D721Med (cell line): ENCODE data around the gene GATA6.

Experiments used
- DNase-seq: peaks from one replicate; pipeline ENCODE4 v3.0.0; 2011; ENCODE audit warnings: low spot score; ENCODE audit not compliant: insufficient read length
- FAIRE-seq: peaks from 2 replicates; lab custom pipeline; 2011; peaks lifted over from hg19 to GRCh38; lab: Jason Lieb, UNC
- TF ChIP-seq, protein P1 (sequence below): IDR thresholded peaks from 2 replicates; pipeline ENCODE4 v1.5.1; 2012; ENCODE audit warnings: mild to moderate bottlenecking, control low read depth; ENCODE audit not compliant: insufficient read depth; ENCODE audit errors: missing control alignments

Gene GATA6

DNA sequence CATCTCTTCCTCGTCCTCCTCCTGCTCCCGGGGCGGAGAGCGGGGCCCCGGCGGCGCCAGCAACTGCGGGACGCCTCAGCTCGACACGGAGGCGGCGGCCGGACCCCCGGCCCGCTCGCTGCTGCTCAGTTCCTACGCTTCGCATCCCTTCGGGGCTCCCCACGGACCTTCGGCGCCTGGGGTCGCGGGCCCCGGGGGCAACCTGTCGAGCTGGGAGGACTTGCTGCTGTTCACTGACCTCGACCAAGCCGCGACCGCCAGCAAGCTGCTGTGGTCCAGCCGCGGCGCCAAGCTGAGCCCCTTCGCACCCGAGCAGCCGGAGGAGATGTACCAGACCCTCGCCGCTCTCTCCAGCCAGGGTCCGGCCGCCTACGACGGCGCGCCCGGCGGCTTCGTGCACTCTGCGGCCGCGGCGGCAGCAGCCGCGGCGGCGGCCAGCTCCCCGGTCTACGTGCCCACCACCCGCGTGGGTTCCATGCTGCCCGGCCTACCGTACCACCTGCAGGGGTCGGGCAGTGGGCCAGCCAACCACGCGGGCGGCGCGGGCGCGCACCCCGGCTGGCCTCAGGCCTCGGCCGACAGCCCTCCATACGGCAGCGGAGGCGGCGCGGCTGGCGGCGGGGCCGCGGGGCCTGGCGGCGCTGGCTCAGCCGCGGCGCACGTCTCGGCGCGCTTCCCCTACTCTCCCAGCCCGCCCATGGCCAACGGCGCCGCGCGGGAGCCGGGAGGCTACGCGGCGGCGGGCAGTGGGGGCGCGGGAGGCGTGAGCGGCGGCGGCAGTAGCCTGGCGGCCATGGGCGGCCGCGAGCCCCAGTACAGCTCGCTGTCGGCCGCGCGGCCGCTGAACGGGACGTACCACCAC is 2.1 kb downstream of the GATA6 start:
- FAIRE-seq (no peak), DNase-seq (no peak)
- TF ChIP-seq, protein P1, sequence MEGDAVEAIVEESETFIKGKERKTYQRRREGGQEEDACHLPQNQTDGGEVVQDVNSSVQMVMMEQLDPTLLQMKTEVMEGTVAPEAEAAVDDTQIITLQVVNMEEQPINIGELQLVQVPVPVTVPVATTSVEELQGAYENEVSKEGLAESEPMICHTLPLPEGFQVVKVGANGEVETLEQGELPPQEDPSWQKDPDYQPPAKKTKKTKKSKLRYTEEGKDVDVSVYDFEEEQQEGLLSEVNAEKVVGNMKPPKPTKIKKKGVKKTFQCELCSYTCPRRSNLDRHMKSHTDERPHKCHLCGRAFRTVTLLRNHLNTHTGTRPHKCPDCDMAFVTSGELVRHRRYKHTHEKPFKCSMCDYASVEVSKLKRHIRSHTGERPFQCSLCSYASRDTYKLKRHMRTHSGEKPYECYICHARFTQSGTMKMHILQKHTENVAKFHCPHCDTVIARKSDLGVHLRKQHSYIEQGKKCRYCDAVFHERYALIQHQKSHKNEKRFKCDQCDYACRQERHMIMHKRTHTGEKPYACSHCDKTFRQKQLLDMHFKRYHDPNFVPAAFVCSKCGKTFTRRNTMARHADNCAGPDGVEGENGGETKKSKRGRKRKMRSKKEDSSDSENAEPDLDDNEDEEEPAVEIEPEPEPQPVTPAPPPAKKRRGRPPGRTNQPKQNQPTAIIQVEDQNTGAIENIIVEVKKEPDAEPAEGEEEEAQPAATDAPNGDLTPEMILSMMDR, result no peak

DNA sequence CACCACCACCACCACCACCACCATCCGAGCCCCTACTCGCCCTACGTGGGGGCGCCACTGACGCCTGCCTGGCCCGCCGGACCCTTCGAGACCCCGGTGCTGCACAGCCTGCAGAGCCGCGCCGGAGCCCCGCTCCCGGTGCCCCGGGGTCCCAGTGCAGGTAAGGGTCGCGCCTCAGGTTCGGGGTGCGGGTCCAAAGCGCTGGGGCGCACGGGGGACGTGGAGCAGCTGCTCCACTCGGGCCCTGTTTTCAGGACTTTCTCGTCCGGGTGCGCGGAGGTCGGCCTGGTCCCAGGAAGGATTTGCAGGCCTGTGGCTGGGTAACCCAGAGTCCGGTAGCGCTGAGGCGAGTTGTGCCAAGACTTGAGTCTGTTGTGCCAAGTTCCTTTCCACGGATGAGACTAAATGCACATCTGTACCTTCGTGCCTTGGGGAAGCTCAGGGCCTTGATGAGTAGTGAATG is 2.8 kb downstream of the GATA6 start:
- TF ChIP-seq, protein P1, result no peak
- no peak for FAIRE-seq

DNA sequence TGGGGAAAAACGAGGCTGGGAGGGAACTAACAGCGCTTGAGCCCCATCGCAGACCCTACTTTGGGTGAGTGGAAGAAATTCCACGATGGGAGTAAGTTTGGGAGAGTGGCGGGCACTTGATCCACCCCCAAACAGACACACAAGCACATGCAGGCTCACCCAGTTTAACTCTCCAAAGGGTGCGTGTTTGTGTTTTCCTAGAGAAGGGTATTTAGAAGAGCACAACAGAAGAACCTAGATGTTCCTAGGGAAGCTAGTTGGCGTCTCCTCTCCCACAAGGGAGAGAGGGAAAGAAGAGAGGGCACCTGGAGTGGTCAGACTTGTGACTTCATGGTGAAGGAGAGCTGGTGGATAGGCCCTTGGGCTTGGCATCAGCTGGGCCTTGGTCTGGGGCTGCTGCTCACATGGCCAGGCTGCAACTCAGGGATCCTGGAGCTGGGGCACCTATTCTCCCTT is 3.2 kb downstream of the GATA6 start:
- TF ChIP-seq, protein P1, result no peak
- DNase-seq (no peak), FAIRE-seq (no peak)

More for the DNA sequence above, 2.8 kb downstream of the GATA6 start:
- no peak for DNase-seq

DNA sequence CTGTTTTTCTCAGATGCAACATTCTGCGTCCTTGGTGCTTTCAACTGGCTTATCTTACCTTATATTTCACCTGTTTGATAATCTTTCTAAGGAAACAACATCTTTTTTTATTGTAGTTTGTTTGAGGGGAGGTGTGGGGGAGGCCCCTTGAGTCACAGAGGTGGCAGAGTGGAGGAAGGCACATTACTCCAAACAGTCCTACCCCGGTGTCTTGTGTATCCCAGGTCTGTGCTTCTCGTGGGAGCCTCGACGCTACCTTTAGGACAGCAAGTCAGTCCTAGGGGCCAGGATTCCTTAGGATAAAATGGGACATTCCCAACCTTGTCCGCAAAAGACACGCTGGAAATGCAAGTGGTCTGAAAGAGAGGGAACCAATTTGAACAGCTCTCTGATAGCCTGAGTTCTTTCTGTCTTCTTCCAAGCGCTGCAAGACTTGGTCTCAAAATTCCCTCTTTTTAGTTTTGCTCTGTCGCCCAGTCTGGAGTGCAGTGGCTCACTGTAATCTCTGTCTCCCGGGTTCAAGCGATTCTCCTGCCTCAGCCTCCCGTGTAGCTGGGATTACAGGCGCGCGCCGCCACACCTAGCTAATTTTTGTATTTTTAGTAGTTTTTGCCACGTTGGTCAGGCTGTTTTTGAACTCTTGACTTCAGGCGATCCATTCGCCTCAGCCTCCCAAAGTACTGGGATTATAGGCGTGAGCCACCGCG is 4.0 kb downstream of the GATA6 start:
- FAIRE-seq (no peak), DNase-seq (no peak)
- TF ChIP-seq, protein P1, result no peak

DNA sequence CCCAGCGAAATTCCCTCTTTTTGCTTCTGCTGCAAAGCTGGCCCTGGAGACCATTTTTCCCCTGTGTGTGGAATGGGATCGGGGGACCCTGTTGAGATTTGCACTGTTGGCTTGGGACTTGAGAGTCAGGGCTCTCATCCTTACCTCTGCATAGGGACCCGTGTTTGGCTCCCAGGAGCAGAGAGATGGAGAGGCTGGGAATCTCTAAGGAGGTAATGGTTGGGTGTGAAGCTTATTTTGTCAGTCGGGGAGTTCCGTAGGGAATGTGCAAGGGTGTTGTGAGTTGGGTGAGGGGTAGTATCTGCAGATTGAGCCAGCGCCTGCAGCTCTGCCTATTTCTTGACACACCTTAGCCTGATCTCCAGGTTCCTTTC is 4.5 kb downstream of the GATA6 start:
- no peak for DNase-seq
- FAIRE-seq, result no peak
- TF ChIP-seq, protein P1, result no peak

DNA sequence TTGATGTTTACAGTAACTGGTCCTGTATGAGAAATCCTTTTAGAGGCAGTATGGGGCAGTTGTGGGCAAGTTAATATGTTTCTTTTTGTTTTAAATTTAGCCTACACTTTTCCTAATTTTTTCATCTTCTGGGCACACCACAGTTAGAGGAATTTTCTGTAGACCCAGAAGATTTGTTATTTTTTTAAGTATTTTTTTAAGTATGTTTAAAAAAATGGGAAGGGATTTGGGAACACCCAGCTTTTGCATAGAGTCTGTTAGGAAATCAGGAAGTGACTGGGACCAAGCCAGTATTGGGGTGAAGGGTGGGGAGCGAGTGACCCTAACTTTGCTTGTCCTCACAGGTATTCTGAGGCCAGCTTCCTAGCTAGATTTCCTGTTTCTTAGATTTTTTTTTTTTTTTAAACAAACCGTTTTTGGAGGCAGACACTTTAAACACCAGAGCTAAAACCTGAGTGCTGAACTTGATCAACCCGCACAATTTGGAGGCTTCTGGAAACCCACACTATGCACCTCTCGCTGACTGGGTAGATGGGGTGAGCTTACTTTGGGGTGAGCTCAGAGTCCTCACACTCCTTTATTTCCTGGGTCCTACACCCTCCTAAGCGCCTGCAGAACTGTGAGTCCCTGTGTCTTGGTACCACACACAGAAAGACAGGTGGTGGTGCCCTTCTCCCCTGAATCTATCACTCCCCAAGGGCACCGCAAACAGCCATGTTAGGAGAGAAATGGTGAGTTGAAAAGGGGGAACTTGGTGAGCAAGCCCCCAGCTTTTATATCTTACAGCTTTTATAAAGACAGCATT is 5.2 kb downstream of the GATA6 start:
- no peak for DNase-seq
- no peak for FAIRE-seq
- TF ChIP-seq, protein P1, result peak; percentile 21
